HG03460 (cell line): ENCODE data around the gene EPHB2.

Experiments
- ATAC-seq: cut with Tn5 transposase; IDR thresholded peaks from one replicate; pipeline ENCODE4 v1.9.1; 2021; ENCODE audit not compliant: unreplicated experiment

The EPHB2 gene

GRCh38 chr1:22876359-22877111, 165.9 kb downstream of the EPHB2 start:
- ATAC-seq = no peak

GRCh38 chr1:22877112-22877915, 166.7 kb downstream of the EPHB2 start:
- no peak for ATAC-seq

GRCh38 chr1:22877980-22878379, 167.3 kb downstream of the EPHB2 start:
- ATAC-seq = no peak

GRCh38 chr1:22878626-22879025, 168.0 kb downstream of the EPHB2 start:
- no peak for ATAC-seq

GRCh38 chr1:22879445-22879844, 168.8 kb downstream of the EPHB2 start:
- no peak for ATAC-seq

- no peak for ATAC-seq
These were observed 169.5 kb downstream of the EPHB2 start for GRCh38 chr1:22880174-22880601.

- no peak for ATAC-seq
These were observed 172.8 kb downstream of the EPHB2 start for GRCh38 chr1:22883406-22883805.

- no peak for ATAC-seq
These were observed 174.3 kb downstream of the EPHB2 start for GRCh38 chr1:22884806-22885530.

- no peak for ATAC-seq
These were observed 175.6 kb downstream of the EPHB2 start for GRCh38 chr1:22886211-22886610.

- ATAC-seq = no peak
These were observed 176.9 kb downstream of the EPHB2 start for GRCh38 chr1:22887491-22887890.

GRCh38 chr1:22888320-22889075, 177.9 kb downstream of the EPHB2 start:
- ATAC-seq = no peak

GRCh38 chr1:22889213-22889827, 178.7 kb downstream of the EPHB2 start:
- ATAC-seq = no peak

- no peak for ATAC-seq
These were observed 182.2 kb downstream of the EPHB2 start for GRCh38 chr1:22892789-22893188.

GRCh38 chr1:22893292-22893691, 182.7 kb downstream of the EPHB2 start:
- no peak for ATAC-seq

- no peak for ATAC-seq
These were observed 184.7 kb downstream of the EPHB2 start for GRCh38 chr1:22895357-22895756.

- no peak for ATAC-seq
These were observed 185.5 kb downstream of the EPHB2 start for GRCh38 chr1:22896184-22896583.

- no peak for ATAC-seq
These were observed 189.8 kb downstream of the EPHB2 start for GRCh38 chr1:22900451-22900850.

GRCh38 chr1:22903113-22903512, 192.5 kb downstream of the EPHB2 start:
- no peak for ATAC-seq

- ATAC-seq = no peak
These were observed 196.3 kb downstream of the EPHB2 start for GRCh38 chr1:22906968-22907367.

GRCh38 chr1:22907528-22907927, 196.9 kb downstream of the EPHB2 start:
- no peak for ATAC-seq
